K562 (cell line): ENCODE results near the gene FST. TPM values are rescaled to one million over a fixed set of nuclear protein-coding genes. Genes with fewer than 3 reads are reported as not detected.

Experiments used
- ATAC-seq: fragments of 200-7000 bp; cut with Tn5 transposase; 3 replicates; pipeline ENCODE4 v1.9.1; 2020; ENCODE audit warnings: moderate library complexity
- BruUV-seq: library from RNA; stranded (reverse); fragments of 400-500 nt; replicated peaks from 2 replicates; lab custom pipeline; 2021; lab: Mats Ljungman, UMichigan
- CTCF ChIA-PET: fragments of 300-600 bp; formaldehyde crosslinking; extraction: SDS; loops from one replicate; lab custom pipeline; 2021; ENCODE audit warnings: low intra/inter-chr PET ratio; lab: Yijun Ruan, JAX
- POLR2A ChIA-PET: fragments of 300-600, 350-650 bp; sonication (Branson Sonifier 250); formaldehyde crosslinking; extraction: SDS; loops from one replicate; lab custom pipeline; 2021; ENCODE audit warnings: antibody characterized with exemption, inconsistent platforms; lab: Yijun Ruan, JAX
- DNase-seq, 4 experiments: peaks; one replicate each; pipeline versions ENCODE4 v3.0.0 to v3.0.0-alpha.2; 2011 to 2018; ENCODE audit warnings: low spot score in 3 of 4, mixed read lengths in 3 of 4; ENCODE audit errors: extremely low read depth in 1 of 4
- FAIRE-seq: peaks from 2 replicates; lab custom pipeline; 2011; peaks lifted over from hg19 to GRCh38; lab: Jason Lieb, UNC
- H2AFZ ChIP-seq: 2 replicates; pipeline ENCODE4 v1.6.0; 2011; ENCODE audit warnings: low read depth, low read length, control low read depth, inconsistent platforms
- H3K27ac ChIP-seq: fragments of 200-600 bp; 3 replicates; pipeline ENCODE4 v1.8.0; 2011; ENCODE audit warnings: low read depth, mild to moderate bottlenecking, control low read depth, inconsistent platforms, low read length, moderate library complexity, mixed read lengths; ENCODE audit errors: extremely low read depth
- H3K27me3 ChIP-seq, 2 experiments: fragments of 300-600 bp in 1 of 2; 2 replicates in 1 of 2; 3 replicates in 1 of 2; pipeline versions ENCODE4 v1.6.0 to v1.8.0; 2011; ENCODE audit warnings: inconsistent platforms in 2 of 2, low read length in 2 of 2, mild to moderate bottlenecking in 1 of 2, mixed read lengths in 1 of 2, moderate library complexity in 1 of 2; ENCODE audit not compliant: control insufficient read depth in 2 of 2, insufficient read depth in 2 of 2
- H3K36me3 ChIP-seq: fragments of 300-600 bp; 3 replicates; pipeline ENCODE4 v1.8.0; 2011; ENCODE audit warnings: mild to moderate bottlenecking, low read length, inconsistent platforms; ENCODE audit not compliant: control insufficient read depth, insufficient read depth
- H3K4me1 ChIP-seq, 2 experiments: fragments of 200-600 bp in 1 of 2; replicated peaks in 1 of 2; 2 replicates in 1 of 2; 3 replicates in 1 of 2; pipeline versions ENCODE4 v1.5.1 to v1.8.0; 2011; ENCODE audit warnings: inconsistent platforms in 2 of 2, low read length in 2 of 2, mild to moderate bottlenecking in 1 of 2, mixed read lengths in 1 of 2, moderate library complexity in 1 of 2; ENCODE audit not compliant: control insufficient read depth in 2 of 2, insufficient read depth in 2 of 2
- H3K4me2 ChIP-seq: 2 replicates; pipeline ENCODE4 v1.6.1; 2011; ENCODE audit warnings: low read length, control low read depth, inconsistent platforms, mixed read lengths; ENCODE audit not compliant: insufficient read depth
- H3K4me3 ChIP-seq: fragments of 200-600 bp; sonication (generic), shearing (Covaris generic); 2 replicates; pipeline ENCODE4 v1.5.1; 2016; ENCODE audit warnings: control low read depth, inconsistent platforms
- H3K79me2 ChIP-seq: fragments of 200-600 bp; 3 replicates; pipeline ENCODE4 v1.8.0; 2011; ENCODE audit warnings: low read length, inconsistent platforms; ENCODE audit not compliant: control insufficient read depth, insufficient read depth
- H3K9ac ChIP-seq, 2 experiments: 2 replicates each; pipeline versions ENCODE4 v1.6.0 to v1.6.1; 2011; ENCODE audit warnings: low read depth in 2 of 2, low read length in 2 of 2, control low read depth in 1 of 2, inconsistent platforms in 1 of 2, mild to moderate bottlenecking in 1 of 2, mixed read lengths in 1 of 2; ENCODE audit not compliant: insufficient read depth in 1 of 2
- H3K9me1 ChIP-seq: one replicate; pipeline ENCODE4 v1.6.0; 2011; ENCODE audit warnings: inconsistent platforms, mild to moderate bottlenecking, low read length, moderate library complexity; ENCODE audit not compliant: control insufficient read depth, insufficient read depth
- H3K9me3 ChIP-seq: replicated peaks from 2 replicates; pipeline ENCODE4 v1.5.1; 2011; ENCODE audit warnings: low read depth, low read length, inconsistent platforms; ENCODE audit not compliant: control insufficient read depth, insufficient read depth
- H4K20me1 ChIP-seq: replicated peaks from 2 replicates; pipeline ENCODE4 v1.6.1; 2011; ENCODE audit warnings: low read length, inconsistent platforms, mixed read lengths; ENCODE audit not compliant: control insufficient read depth, insufficient read depth
- CREM ChIP-seq: IDR thresholded peaks from 2 replicates; pipeline ENCODE4 v1.6.1; 2014; ENCODE audit warnings: antibody characterized with exemption, low read depth
- CXXC5 ChIP-seq: fragments of 250-450 bp; sonication (Bioruptor Pico); IDR thresholded peaks from 2 replicates; pipeline ENCODE4 v1.8.0; 2022; ENCODE audit warnings: inconsistent platforms, mild to moderate bottlenecking, moderate library complexity
- DNMT1 ChIP-seq: fragments of 450-650 bp; IDR thresholded peaks from 2 replicates; pipeline ENCODE4 v1.6.1; 2016; ENCODE audit warnings: antibody characterized with exemption, mild to moderate bottlenecking
- ESRRB ChIP-seq: fragments of 250-450 bp; sonication (Bioruptor Pico); IDR thresholded peaks from 2 replicates; pipeline ENCODE4 v1.5.0; 2020; ENCODE audit warnings: mild to moderate bottlenecking, moderate library complexity, borderline replicate concordance
- ETV1 ChIP-seq: fragments of 450-650 bp; conservative IDR thresholded peaks from 2 replicates; pipeline ENCODE4 v1.6.1; 2016; ENCODE audit warnings: missing genetic modification characterization, control low read depth, low read depth, missing compliant biosample characterization
- FOXJ2 ChIP-seq: fragments of 200-800 bp; sonication (Bioruptor generic); IDR thresholded peaks from 2 replicates; pipeline ENCODE4 v1.6.1; 2016; ENCODE audit warnings: missing genetic modification characterization, missing compliant biosample characterization
- GABPB2 ChIP-seq: fragments of 250-450 bp; sonication (Bioruptor Pico); conservative IDR thresholded peaks from 2 replicates; pipeline ENCODE4 v1.5.1; 2021; ENCODE audit warnings: mild to moderate bottlenecking
- HCFC1 ChIP-seq: IDR thresholded peaks from 2 replicates; pipeline ENCODE4 v1.6.1; 2012; ENCODE audit warnings: low read depth, low read length, improper control_type of control experiment
- NFATC3 ChIP-seq: fragments of 450-650 bp; IDR thresholded peaks from 2 replicates; pipeline ENCODE4 v1.6.1; 2017; ENCODE audit warnings: mild to moderate bottlenecking
- NR1H2 ChIP-seq: sonication (generic); formaldehyde crosslinking; IDR thresholded peaks from 2 replicates; pipeline ENCODE4 v1.4.0; 2020; ENCODE audit warnings: mild to moderate bottlenecking, missing genetic modification reagents
- RBM25 ChIP-seq: fragments of 200-400 bp; formaldehyde crosslinking; IDR thresholded peaks from 2 replicates; pipeline ENCODE4 v1.6.1; 2018; ENCODE audit warnings: low read length, low read depth, moderate library complexity; ENCODE audit not compliant: severe bottlenecking
- SP1 ChIP-seq: sonication (generic); formaldehyde crosslinking; IDR thresholded peaks from 2 replicates; pipeline ENCODE4 v1.8.1; 2022; ENCODE audit warnings: mild to moderate bottlenecking, missing genetic modification reagents
- TEAD2 ChIP-seq: fragments of 450-650 bp; IDR thresholded peaks from 2 replicates; pipeline ENCODE4 v1.6.1; 2016; ENCODE audit warnings: missing genetic modification characterization, control low read depth, missing compliant biosample characterization
- TSC22D4 ChIP-seq: fragments of 450-650 bp; IDR thresholded peaks from 2 replicates; pipeline ENCODE4 v1.6.1; 2016; ENCODE audit warnings: missing genetic modification characterization, missing biosample characterization, control low read depth
- ZNF696 ChIP-seq: fragments of 250-450 bp; sonication (Bioruptor Pico); conservative IDR thresholded peaks from 2 replicates; pipeline ENCODE4 v1.4.0; 2020; ENCODE audit warnings: mild to moderate bottlenecking, moderate library complexity
- WGBS: fragments of 100-300 bp; shearing (Covaris generic); methylation state at CpG from one replicate; pipeline ENCODE4 v1.1.6; 2016; ENCODE audit warnings: low coverage, mixed read lengths; ENCODE audit not compliant: insufficient coverage; ENCODE audit errors: missing lambda C conversion rate; 5-methylcytosine and 5-hydroxymethylcytosine counted together
- in situ Hi-C: fragments of 300-500 bp; cut with MboI; formaldehyde crosslinking; loops from 4 replicates; pipeline ENCODE4 v1.15.0; 2018; ENCODE audit warnings: inconsistent platforms, mixed read lengths
- intact Hi-C: fragments of 100-400 bp; cut with micrococcal nuclease; formaldehyde crosslinking; loops from 2 replicates; pipeline ENCODE4 v1.14.2; 2022
- polyA plus RNA-seq, 8 experiments: library from polyadenylated mRNA; depleted of rRNA in 4 of 8; stranded (reverse) in 5 of 8; unstranded in 3 of 8; fragments of >200 nt; fragmentation: Nextera tagmentation in 2 of 8; fragmentation: Illumina TruSeq in 1 of 8; extraction: Ambion mirVana in 2 of 8; extraction: Trizol in 1 of 8; gene quantifications; 2 replicates each; pipeline versions ENCODE4 v1.2.1 to v1.2.3, GENCODE V29; 2011 to 2014; ENCODE audit warnings: inconsistent platforms in 1 of 8, missing spikeins in 1 of 8
- total RNA-seq, 7 experiments: library from RNA; depleted of rRNA in 6 of 7; stranded (reverse); fragments of >200 nt in 6 of 7; fragmentation: Illumina TruSeq in 2 of 7; extraction: Trizol in 2 of 7; gene quantifications; 2 replicates each; pipeline versions ENCODE4 v1.2.1 to v1.2.3, GENCODE V29; 2011 to 2021; ENCODE audit warnings: low replicate concordance in 1 of 7
- TF ChIP-seq, protein P1 (sequence below): fragments of 450-650 bp; IDR thresholded peaks from 2 replicates; pipeline ENCODE4 v1.6.1; 2016; ENCODE audit warnings: missing biosample characterization, missing genetic modification characterization
- TF ChIP-seq, protein P2 (sequence below): fragments of 450-650 bp; IDR thresholded peaks from 2 replicates; pipeline ENCODE4 v1.6.1; 2016; ENCODE audit warnings: mild to moderate bottlenecking
- TF ChIP-seq, protein P3 (sequence below): sonication (generic); formaldehyde crosslinking; IDR thresholded peaks from 2 replicates; pipeline ENCODE4 v1.8.0; 2022; ENCODE audit warnings: missing genetic modification reagents, mild to moderate bottlenecking, borderline replicate concordance

The FST gene
- total and polyA plus RNA-seq, 9 of the 15 experiments (the other 6 are each of a cell fraction or from before 2014, with no cell fraction given), result 0.03 to 0.27 TPM; not detected in 7

DNA sequence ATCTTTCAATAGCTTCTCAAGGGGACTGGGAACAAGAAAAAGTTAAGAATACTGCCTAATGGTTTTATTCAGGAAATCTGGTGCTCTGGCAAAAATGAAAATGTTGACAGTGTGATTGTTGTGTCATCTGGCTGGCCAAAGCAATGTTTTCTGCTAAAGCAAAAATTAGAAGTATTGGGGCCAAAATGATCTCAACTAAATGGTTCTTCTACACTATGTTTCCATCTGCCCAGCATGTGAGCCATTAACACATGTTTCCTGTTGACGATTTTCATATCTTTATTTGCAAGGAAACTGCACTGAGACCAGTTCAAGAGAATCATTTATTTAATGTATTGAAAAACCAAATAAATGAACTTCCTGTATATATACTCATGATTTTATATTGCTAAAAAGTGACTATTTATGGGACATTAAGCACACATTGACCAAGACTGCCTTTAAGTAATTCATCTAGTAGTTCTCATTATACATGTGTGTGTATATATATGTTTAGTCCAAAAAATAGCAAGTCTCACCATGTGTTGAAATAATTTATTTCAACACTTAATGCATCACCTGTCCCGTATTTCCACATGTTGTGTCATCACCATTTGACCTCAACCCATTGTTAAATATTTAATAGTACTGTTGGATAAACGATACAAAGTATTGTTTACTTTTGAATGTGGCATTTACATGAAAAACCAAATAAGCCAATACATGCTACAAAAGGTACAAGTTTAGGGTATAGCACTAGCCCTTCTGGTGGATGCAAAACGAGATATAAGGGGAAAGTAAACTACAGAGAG is 7.5 kb upstream of the FST start:
- no peaks in the 10 kb centered on the region for H3K4me1 ChIP-seq
- H4K20me1 ChIP-seq, result no peaks in the 10 kb centered on the region
- in situ Hi-C loops, result no loop called here
- no peaks in the 10 kb centered on the region for H3K9me1 ChIP-seq
- no TSS peak for BruUV-seq
- FAIRE-seq, result no peak
- no peaks in the 10 kb centered on the region for H3K36me3 ChIP-seq
- H3K9ac ChIP-seq, result no peak overlapping the region
- no peak overlapping the region for H3K27ac ChIP-seq
- no peaks in the 10 kb centered on the region for H3K9me3 ChIP-seq
- 1% methylated on average over 4 of the region's 4 CpGs for WGBS
- no peak for ATAC-seq
- H3K4me3 ChIP-seq, result no peak overlapping the region
- CTCF ChIA-PET, result no interaction called here
- H3K27me3 ChIP-seq, result no peaks in the 10 kb centered on the region; a peak in 1 of 5 replicates
- POLR2A ChIA-PET, result no interaction called here
- H2AFZ ChIP-seq, result no peak overlapping the region
- intact Hi-C loops, result no loop called here
- no peak overlapping the region for H3K4me2 ChIP-seq
- DNase-seq, result no peak
- no peaks in the 10 kb centered on the region for H3K79me2 ChIP-seq
- TF ChIP-seq ETV1 (no peak), DNMT1 (no peak), NR1H2 (CRISPR knock-in tag) (no peak), HCFC1 (no peak), SP1 (no peak), FOXJ2 (tag) (no peak), RBM25 (no peak), TEAD2 (tag) (no peak), NFATC3 (no peak), GABPB2 (CRISPR knock-in tag) (no peak), ZNF696 (no peak), ESRRB (CRISPR knock-in tag) (no peak), TSC22D4 (tag) (no peak), CXXC5 (CRISPR knock-in tag) (no peak), CREM (no peak)
- TF ChIP-seq, protein P1, sequence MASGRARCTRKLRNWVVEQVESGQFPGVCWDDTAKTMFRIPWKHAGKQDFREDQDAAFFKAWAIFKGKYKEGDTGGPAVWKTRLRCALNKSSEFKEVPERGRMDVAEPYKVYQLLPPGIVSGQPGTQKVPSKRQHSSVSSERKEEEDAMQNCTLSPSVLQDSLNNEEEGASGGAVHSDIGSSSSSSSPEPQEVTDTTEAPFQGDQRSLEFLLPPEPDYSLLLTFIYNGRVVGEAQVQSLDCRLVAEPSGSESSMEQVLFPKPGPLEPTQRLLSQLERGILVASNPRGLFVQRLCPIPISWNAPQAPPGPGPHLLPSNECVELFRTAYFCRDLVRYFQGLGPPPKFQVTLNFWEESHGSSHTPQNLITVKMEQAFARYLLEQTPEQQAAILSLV (tag), result no peak
- TF ChIP-seq, protein P2, sequence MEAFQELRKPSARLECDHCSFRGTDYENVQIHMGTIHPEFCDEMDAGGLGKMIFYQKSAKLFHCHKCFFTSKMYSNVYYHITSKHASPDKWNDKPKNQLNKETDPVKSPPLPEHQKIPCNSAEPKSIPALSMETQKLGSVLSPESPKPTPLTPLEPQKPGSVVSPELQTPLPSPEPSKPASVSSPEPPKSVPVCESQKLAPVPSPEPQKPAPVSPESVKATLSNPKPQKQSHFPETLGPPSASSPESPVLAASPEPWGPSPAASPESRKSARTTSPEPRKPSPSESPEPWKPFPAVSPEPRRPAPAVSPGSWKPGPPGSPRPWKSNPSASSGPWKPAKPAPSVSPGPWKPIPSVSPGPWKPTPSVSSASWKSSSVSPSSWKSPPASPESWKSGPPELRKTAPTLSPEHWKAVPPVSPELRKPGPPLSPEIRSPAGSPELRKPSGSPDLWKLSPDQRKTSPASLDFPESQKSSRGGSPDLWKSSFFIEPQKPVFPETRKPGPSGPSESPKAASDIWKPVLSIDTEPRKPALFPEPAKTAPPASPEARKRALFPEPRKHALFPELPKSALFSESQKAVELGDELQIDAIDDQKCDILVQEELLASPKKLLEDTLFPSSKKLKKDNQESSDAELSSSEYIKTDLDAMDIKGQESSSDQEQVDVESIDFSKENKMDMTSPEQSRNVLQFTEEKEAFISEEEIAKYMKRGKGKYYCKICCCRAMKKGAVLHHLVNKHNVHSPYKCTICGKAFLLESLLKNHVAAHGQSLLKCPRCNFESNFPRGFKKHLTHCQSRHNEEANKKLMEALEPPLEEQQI, result no peak
- TF ChIP-seq, protein P3, sequence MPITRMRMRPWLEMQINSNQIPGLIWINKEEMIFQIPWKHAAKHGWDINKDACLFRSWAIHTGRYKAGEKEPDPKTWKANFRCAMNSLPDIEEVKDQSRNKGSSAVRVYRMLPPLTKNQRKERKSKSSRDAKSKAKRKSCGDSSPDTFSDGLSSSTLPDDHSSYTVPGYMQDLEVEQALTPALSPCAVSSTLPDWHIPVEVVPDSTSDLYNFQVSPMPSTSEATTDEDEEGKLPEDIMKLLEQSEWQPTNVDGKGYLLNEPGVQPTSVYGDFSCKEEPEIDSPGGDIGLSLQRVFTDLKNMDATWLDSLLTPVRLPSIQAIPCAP, result no peak
